ENCODE results near the gene GPX4.

Gene GPX4

DNA sequence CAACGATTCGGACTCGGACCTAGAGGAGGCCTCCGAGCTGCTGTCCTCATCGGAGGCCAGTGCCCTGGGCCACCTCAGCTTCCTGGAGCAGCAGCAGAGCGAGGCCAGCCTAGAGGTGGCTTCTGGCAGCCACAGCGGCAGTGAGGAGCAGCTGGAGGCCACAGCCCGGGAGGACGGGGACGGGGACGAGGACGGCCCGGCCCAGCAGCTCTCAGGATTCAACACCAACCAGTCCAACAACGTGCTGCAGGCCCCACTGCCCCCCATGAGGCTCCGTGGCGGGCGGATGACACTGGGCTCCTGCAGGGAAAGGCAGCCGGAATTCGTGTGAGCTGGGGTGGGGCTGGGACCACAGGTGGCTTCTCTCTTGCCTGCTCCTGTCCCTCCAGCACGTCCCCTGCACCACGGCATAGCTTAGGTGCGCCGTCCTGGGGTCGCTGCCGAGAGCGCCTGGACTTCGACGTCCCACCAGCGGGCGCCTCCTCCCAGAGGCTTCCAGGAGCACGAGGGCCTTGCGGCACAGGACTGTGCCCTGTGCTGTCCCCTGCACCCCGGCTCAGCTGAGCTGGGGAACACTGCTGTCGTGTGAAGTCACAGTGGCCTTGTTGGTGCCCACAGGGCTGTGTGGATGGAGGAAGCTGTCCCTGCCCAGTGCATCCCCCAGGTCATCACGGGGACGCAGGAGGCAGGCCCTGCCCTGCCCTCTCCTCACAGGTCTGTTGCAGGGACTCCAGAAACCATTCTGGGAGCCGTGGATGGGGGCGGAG is 17.9 kb upstream of the GPX4 start:
- no peaks in the 10 kb centered on the region for H3K9me3 ChIP-seq (ENCODE audit: control insufficient read depth, insufficient read depth, low read length)
- H3K4me1 ChIP-seq (ENCODE audit: insufficient read depth, low read length) = no peaks in the 10 kb centered on the region
- H3K9ac ChIP-seq (ENCODE audit: low read depth, low read length) = no peak overlapping the region
- H3K36me3 ChIP-seq (ENCODE audit: insufficient read depth, low read length) = peaks cover 3% of the 10 kb centered on the region

DNA sequence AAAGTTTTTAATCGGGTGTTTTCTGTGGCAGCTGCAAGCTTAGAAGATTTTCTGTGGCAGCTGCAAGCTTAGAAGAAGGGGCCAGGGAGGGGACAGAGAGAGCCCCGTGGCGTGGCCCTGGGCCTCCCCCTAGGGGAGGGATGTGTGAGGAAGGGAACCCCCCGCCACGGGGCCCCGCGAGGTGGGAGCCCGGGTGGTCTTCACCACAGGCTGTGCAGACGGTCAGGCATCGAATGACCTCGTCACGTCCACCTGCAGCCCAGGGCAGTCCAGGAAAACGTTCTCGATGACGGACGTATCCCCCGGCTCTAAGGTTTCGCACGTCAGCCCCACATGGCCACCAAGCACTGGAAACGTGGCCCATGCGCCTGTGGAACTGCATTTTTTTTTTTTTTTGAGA is 17.2 kb upstream of the GPX4 start:
- Histone ChIP-seq H3K4me1 (ENCODE audit: insufficient read depth, low read length) (no peaks in the 10 kb centered on the region), H3K9ac (ENCODE audit: low read depth, low read length) (no peak overlapping the region), H3K36me3 (ENCODE audit: insufficient read depth, low read length) (peaks cover 3% of the 10 kb centered on the region), H3K9me3 (ENCODE audit: control insufficient read depth, insufficient read depth, low read length) (no peaks in the 10 kb centered on the region)

DNA sequence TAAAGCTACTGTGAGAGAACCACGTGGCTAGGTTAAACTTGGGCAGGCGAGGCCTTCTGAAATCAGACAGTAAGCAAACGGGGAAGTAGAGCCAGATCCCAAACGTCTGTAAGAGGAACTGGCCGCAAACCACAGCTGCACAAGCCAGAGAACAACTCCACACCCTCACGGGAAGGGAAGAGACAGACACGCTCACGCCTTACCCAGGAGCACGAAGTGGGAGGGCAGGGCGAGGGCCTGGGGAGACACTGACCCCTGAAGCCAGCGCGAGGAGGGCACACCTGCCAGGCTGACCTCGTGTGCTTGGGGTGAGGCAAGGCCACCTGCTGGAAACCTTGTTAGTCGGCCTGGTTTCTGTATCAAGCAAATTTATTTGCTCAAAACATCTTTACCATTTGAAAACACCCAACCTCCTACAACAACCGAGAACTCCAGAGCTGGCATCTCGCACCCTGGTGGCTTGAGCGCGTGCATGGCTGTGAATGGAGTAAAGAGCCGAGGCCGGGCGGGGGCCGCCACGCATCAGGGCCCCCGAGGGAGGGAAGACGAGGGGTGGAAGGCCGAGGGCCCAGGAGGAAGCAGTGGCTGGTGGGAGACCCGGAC is 15.9 kb upstream of the GPX4 start:
- H3K9me3 ChIP-seq (ENCODE audit: control insufficient read depth, insufficient read depth, low read length) = no peaks in the 10 kb centered on the region
- H3K36me3 ChIP-seq (ENCODE audit: insufficient read depth, low read length) = peaks cover 9% of the 10 kb centered on the region
- H3K9ac ChIP-seq (ENCODE audit: low read depth, low read length) = no peak overlapping the region
- no peaks in the 10 kb centered on the region for H3K4me1 ChIP-seq (ENCODE audit: insufficient read depth, low read length)

DNA sequence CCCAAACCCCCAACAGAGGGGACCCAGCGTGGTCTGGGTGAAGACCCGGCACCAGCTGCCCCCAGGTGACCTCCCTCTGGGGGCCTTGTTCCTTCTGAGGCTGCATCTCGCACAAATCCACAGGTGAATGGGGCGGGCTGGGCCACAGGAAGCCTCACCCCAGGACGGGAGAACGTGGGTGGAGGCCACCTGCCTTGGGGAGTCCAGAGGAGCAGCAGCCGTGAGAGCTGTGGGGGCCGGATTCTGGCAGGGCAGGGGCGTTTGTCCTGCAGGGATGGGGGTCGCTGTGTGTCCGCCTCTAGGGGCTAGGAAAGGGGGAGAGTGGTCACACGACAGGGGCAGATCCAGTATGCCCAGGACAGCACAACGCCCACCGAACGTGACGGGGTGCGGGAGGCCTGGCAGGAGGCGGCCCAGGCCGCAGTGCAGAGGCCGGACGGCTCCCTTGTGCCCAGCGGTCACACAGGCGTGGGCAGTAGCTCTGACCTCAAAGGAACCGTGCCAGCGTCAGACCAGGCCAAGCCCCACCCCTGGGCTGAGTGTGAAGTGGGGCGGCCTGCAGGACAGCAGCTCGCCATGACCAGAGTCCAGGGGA is 15.3 kb upstream of the GPX4 start:
- Histone ChIP-seq H3K9ac (ENCODE audit: low read depth, low read length) (no peak overlapping the region), H3K36me3 (ENCODE audit: insufficient read depth, low read length) (peaks cover 9% of the 10 kb centered on the region)

DNA sequence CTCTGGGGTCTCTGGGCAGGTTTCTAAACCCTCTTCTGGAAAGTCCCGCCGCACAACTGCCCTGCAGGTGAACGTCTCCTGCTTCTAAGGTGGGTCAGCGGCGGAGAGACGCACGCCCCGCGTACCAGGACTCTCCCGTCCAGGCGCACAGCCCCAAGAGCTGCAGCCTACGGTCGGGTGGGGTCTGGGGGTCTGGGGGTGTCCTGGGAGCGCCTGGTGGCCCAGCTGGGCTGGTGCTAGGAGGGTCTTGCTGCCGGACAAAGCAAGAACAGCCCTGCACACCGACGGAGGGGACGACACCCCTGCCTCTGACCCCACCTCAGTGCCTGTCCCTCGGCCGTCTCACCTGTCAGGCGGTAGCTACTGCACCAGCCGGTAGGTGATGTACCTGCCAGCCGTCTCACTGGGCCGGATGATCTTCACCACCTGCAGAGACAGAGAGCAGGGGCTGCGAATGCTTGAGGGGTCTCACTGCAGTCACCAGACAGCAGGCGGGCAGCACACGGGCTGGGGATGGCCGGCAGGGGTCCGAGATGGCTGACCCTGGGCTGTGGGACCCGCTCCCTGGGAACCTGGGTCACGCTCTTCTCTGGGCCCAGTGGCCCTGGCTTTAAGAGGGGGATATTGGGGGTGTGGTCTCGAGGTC is 14.5 kb upstream of the GPX4 start:
- Histone ChIP-seq H3K9ac (ENCODE audit: low read depth, low read length) (no peak overlapping the region), H3K9me3 (ENCODE audit: control insufficient read depth, insufficient read depth, low read length) (no peaks in the 10 kb centered on the region), H3K36me3 (ENCODE audit: insufficient read depth, low read length) (peaks cover 9% of the 10 kb centered on the region), H3K4me1 (ENCODE audit: insufficient read depth, low read length) (no peaks in the 10 kb centered on the region; the same call in 1 of the 2 replicates)

More for the DNA sequence above, 15.3 kb upstream of the GPX4 start:
- no peaks in the 10 kb centered on the region for H3K4me1 ChIP-seq (ENCODE audit: insufficient read depth, low read length)
- no peaks in the 10 kb centered on the region for H3K9me3 ChIP-seq (ENCODE audit: control insufficient read depth, insufficient read depth, low read length)

DNA sequence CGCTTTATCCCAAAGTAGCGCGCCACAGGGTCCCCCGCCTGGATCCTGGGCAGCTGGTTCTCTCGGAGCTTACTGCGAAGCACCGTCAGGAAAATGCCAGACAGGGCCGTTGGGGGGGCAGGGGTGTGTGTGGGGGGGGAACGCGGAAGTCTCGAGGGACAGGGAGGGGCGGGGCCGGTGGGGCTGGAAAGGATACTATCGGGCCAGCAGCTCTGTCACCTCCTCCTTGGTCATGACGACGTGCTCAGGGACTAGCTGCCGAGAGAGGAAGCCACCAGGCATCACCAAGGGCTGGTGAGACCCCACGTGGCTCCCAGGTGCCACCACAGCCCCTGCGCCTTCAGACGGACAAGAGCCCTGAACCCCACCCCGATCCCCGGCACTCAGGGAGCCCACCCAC is 13.9 kb upstream of the GPX4 start:
- Histone ChIP-seq H3K9ac (ENCODE audit: low read depth, low read length) (no peak overlapping the region), H3K9me3 (ENCODE audit: control insufficient read depth, insufficient read depth, low read length) (no peaks in the 10 kb centered on the region), H3K4me1 (ENCODE audit: insufficient read depth, low read length) (no peaks in the 10 kb centered on the region; the same call in 1 of the 2 replicates), H3K36me3 (ENCODE audit: insufficient read depth, low read length) (peaks cover 9% of the 10 kb centered on the region)

DNA sequence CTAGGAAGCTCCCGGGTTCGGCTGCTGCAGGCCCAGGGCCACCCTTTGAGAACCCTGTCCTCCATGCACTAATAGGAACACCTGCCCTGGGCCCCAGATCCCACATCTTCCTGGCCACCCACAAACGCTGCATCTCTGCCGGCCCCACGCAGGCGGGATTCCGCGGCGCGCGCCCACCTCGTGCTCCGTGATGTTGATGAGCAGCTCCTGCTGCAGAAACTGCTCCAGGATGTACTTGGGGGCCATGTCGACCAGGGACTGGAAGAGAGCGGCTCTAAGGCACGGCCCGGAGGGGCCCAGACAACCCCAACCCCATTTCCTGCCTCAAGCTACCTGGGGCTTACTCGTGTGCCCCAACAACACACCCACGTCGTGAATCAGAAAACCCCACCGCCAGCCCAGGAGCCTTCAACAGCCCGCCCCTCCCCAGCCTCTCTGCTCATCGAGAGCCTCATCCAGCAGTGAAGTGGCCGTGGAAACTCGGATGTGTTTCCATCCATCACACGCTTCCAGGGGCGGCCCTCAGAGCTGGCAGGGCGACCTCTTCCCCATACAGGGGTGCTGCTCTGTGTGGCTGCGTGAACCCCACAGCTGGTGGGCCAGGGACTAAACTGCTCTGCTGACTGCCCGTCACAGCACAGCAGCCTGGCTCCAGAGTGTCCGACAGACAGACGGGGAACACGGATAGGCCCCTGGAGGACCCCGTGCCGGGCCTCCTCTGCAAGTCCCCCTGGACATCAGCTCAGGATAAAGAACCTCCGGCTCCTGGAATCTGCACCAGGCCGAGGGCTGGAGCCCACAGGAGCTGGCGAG is 12.9 kb upstream of the GPX4 start:
- H3K36me3 ChIP-seq (ENCODE audit: insufficient read depth, low read length) = peaks cover 9% of the 10 kb centered on the region
- H3K4me1 ChIP-seq (ENCODE audit: insufficient read depth, low read length) = no peaks in the 10 kb centered on the region; the same call in 1 of the 2 replicates
- H3K9ac ChIP-seq (ENCODE audit: low read depth, low read length) = no peak overlapping the region

DNA sequence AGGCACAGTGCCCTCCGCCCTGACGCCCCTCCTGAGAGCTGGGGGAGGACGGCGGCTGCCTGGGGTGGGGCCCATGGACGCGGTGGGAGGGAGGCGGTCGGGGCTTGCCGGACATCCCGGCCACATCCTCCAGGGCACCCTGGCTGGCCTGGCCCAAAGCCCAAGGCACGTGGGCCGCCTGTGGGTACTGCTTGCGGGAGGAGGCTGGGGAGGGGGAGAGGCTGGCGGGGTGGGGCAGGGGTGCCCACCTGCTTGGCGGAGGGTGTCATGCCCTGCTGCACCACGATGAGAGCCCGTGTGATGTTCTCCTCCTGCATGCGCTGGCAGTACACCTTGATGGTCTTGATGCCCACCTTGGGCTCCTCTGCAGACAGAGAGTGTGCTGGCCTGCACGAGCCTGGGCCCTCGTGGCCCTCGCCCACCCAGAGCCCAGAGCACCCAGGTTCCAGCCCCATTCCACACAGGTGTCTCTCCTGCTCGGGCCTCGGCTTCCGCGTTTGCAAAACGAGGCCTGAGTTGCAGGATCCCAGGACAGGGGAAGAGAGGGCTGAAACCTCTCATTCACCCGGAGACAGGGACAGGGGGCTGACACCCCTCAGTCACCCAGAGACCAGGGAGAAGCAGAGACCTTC is 12.1 kb upstream of the GPX4 start:
- Histone ChIP-seq H3K4me1 (ENCODE audit: insufficient read depth, low read length) (no peaks in the 10 kb centered on the region; the same call in 1 of the 2 replicates), H3K9me3 (ENCODE audit: control insufficient read depth, insufficient read depth, low read length) (no peaks in the 10 kb centered on the region), H3K36me3 (ENCODE audit: insufficient read depth, low read length) (peaks cover 9% of the 10 kb centered on the region), H3K9ac (ENCODE audit: low read depth, low read length) (no peak overlapping the region)

More for the DNA sequence above, 12.9 kb upstream of the GPX4 start:
- no peaks in the 10 kb centered on the region for H3K9me3 ChIP-seq (ENCODE audit: control insufficient read depth, insufficient read depth, low read length)

DNA sequence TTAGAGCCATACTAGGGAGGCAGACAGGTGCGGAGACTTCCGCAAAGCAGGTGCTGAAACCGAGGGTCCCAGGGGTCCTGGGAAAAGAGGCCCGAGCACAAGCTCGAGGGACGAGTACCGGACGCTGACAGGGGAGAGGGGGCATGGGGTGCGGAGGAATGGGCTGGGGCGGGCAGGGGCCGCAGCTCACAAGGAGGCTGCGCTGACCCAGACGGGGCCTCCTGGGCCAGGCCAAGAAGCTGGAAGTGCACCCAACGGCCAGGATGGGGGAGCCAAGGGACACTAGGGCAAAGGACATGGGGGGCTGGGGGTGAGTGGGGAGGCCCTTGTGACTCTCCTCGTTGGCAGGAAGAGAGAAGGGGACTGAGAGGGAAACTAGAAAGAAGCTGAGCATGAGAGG is 10.5 kb upstream of the GPX4 start:
- Histone ChIP-seq H3K9ac (ENCODE audit: low read depth, low read length) (no peak overlapping the region), H3K36me3 (ENCODE audit: insufficient read depth, low read length) (peaks cover 6% of the 10 kb centered on the region)

DNA sequence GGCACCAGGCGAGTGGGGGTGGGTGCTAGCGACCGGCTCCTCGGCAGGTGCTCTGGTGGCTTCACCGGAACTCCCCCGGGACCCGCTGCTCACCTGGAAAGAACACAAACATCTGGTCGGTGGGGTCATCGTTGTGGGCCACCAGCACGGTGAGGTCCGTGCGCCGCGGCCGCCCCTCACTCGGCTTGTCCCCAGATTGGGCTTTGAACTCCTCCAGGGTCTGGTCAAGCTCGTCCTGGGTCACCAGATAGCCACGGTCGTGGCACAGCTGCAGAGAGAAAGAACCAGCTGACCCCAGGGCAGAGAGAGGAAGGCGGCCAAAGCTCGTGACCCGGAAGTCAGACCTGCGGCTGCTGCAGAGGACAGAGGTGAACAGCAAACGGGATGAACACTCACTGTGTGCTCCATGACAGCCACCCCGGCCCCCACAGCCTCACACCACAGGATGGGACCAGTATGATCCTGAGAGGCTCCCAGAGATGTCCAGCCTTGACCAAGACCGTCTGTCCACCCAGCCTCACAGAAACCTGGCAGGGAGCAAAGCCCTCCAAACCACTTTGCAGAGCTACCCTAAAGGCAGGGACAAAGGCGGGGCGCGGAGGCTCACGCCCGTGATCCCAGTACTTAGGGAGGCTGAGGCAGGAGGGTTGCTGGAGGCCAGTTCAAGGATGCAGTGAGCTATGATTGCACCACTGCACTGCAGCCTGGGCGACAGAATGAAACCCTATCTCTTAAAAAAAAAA is 9.8 kb upstream of the GPX4 start:
- Histone ChIP-seq H3K36me3 (ENCODE audit: insufficient read depth, low read length) (peaks cover 6% of the 10 kb centered on the region), H3K9ac (ENCODE audit: low read depth, low read length) (peak overlapping the region; percentile 83), H3K9me3 (ENCODE audit: control insufficient read depth, insufficient read depth, low read length) (no peaks in the 10 kb centered on the region), H3K4me1 (ENCODE audit: insufficient read depth, low read length) (no peaks in the 10 kb centered on the region; the same call in 1 of the 2 replicates)

More for the DNA sequence above, 10.5 kb upstream of the GPX4 start:
- H3K4me1 ChIP-seq (ENCODE audit: insufficient read depth, low read length) = no peaks in the 10 kb centered on the region; the same call in 1 of the 2 replicates
- no peaks in the 10 kb centered on the region for H3K9me3 ChIP-seq (ENCODE audit: control insufficient read depth, insufficient read depth, low read length)

DNA sequence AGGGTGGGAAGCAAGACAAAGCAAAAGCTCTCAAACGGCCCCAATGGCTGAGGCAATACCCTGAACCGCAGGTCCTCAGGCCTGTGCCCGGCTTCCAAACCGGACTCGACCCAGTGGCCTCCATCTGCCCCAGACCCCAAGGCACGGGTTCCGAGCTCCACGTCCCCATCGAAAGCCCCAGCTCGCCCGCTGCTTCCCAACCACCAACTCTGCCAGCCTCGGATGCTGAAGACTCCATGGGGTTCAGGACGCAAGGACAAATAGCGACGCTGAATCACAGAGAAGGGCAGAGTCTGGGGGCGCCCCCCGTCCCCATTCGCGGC is 9.2 kb upstream of the GPX4 start:
- Histone ChIP-seq H3K9ac (ENCODE audit: low read depth, low read length) (peak overlapping the region; percentile 83), H3K36me3 (ENCODE audit: insufficient read depth, low read length) (peaks cover 6% of the 10 kb centered on the region; the same call in 1 of the 2 replicates), H3K9me3 (ENCODE audit: control insufficient read depth, insufficient read depth, low read length) (no peaks in the 10 kb centered on the region), H3K4me1 (ENCODE audit: insufficient read depth, low read length) (no peaks in the 10 kb centered on the region; the same call in 1 of the 2 replicates)

DNA sequence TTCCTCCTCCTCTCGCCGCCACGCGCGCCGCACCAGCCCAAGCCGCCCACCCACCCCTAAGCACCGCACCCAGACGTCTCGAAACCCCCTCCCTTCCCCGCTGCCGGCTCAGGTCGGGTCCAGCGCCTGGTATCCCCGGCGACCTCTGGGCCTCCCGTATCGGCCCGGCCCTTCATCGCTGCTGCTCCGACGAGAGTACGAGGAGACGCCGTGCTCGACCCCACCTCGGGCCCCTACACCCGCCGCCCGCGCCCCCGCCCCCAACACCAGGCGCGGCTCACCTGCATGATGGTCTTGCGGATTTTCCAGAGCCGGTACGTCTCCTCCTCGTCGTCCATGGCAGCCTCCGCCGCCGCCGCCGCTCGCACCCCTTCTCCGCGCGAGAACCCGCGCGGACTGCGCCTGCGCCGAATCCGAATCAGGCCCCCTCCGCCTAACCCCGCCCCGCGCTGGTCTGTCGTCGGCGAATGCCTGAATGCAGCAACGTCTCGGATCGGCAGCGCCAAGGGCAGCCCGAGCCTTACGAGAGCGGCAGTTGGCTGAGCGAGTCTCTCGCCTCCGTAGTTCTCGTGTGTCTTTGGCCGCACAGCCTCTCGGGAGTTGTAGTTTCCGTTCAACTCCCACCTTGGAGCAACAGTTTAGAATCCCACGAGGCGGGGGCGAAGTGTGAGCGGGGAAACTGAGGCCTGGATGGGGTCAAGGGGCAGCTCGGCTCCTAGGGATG is 8.7 kb upstream of the GPX4 start, which contains the start of gene POLR2E:
Gene POLR2E (minus strand): TSS at position 398 of the 724 bp plus-strand sequence. CDS start 60 bp downstream, at position 338.
- Histone ChIP-seq H3K4me1 (ENCODE audit: insufficient read depth, low read length) (no peaks in the 10 kb centered on the region; the same call in 1 of the 2 replicates), H3K9me3 (ENCODE audit: control insufficient read depth, insufficient read depth, low read length) (no peaks in the 10 kb centered on the region), H3K9ac (ENCODE audit: low read depth, low read length) (peak within 1 kb of the TSS; percentile 83), H3K36me3 (ENCODE audit: insufficient read depth, low read length) (peaks cover 6% of the 10 kb centered on the region; the same call in 1 of the 2 replicates)
